ENCODE results near the gene KRTAP5-6. TPM values are rescaled to one million over a fixed set of nuclear protein-coding genes. Genes with fewer than 3 reads are reported as not detected.
A peak's percentile ranks its signal among the peaks of the same experiment; 100 is the strongest.

KRTAP5-6 gene
- total and polyA plus RNA-seq, 10 donors = not detected

- no peaks in the 10 kb centered on the region for H3K36me3 ChIP-seq
- H3K9me3 ChIP-seq = no peaks in the 10 kb centered on the region
- peaks cover 0 to 6% (median 0%) of the 10 kb centered on the region in 7 donors for H3K27me3 ChIP-seq (replicated peaks in 1 of 7)
- WGBS, 5 donors = 65 to 81% (median 71%) methylated on average over 15 of the region's 15 CpGs
- intact Hi-C loops (cut with DNase I; ENCODE audit: low total_unique reads) = no loop called here
- H3K4me1 ChIP-seq = peaks cover 0 to 19% (median 5%) of the 10 kb centered on the region in 6 donors
- peak; percentile 11 for DNase-seq
- no peak for TF ChIP-seq POLR2A (IDR thresholded peaks at IDR 0.05)
- TF ChIP-seq CTCF (IDR thresholded peaks at IDR 0.05 in 8 of 11, conservative IDR thresholded peaks at IDR 0.05 in 3 of 11) = no peak
- TF ChIP-seq POLR2AphosphoS5 (IDR thresholded peaks at IDR 0.05) = no peak
- no peak overlapping the region for H3K4me3 ChIP-seq
- H3K27ac ChIP-seq = peak overlapping the region in 1 of 8 donors; percentile 33
Observed at GRCh38 chr11:1705126-1706052, 8.4 kb downstream of the KRTAP5-6 start.

DNA sequence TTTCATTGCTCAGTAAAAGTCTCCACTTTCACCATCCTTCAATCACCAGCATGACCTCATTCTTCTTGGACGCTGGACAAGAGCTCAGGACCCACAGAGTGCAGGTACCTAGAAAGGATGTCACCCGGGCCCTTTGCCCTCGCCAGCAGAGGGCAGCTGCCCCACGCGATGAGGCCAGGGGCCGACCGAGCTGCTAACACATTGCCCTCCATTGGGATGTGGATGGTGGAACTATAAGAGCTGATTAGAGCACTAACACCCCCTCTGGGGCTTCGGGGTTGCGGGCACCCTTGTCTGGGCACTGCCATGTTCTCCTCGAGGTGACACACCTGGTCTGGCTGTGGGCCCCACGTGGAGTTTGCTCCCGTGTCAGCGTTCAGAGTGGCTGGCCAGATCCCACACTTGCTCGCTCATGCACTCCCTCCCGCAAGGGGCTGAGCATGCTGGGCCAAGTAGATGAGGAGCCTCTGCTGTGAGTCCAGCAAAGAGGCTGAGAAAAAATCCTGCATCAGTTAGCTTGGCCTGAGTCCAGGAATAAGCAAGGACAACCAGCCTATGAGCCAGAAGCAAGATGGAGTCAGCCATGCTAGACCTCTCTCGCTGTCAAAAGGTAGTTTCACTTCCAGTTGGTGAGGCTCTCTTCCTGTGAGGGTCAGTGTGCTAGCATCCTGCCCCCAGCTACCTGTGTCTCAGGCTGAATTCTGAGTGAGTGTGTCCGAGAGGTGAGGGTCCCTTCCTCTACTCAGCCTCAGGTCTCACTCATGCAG, 9.8 kb downstream of the KRTAP5-6 start:
- H3K36me3 ChIP-seq = no peaks in the 10 kb centered on the region
- intact Hi-C loops (cut with DNase I; ENCODE audit: low total_unique reads) = no loop called here
- peak; percentile 76 for DNase-seq
- H3K4me1 ChIP-seq = peaks cover 0 to 16% (median 5%) of the 10 kb centered on the region in 6 donors
- TF ChIP-seq POLR2A (IDR thresholded peaks at IDR 0.05) (no peak), POLR2AphosphoS5 (IDR thresholded peaks at IDR 0.05) (no peak), CTCF (IDR thresholded peaks at IDR 0.05 in 8 of 11, conservative IDR thresholded peaks at IDR 0.05 in 3 of 11) (peak in 5 of 11 experiments; percentile 11 to 44 (median 31))
- no peak overlapping the region for H3K4me3 ChIP-seq
- no peaks in the 10 kb centered on the region for H3K27me3 ChIP-seq (replicated peaks in 1 of 7)
- no peak overlapping the region for H3K27ac ChIP-seq
- no peaks in the 10 kb centered on the region for H3K9me3 ChIP-seq
- WGBS, 5 donors = 69 to 85% (median 82%) methylated on average over 15 to 17 of the region's 17 CpGs

DNA sequence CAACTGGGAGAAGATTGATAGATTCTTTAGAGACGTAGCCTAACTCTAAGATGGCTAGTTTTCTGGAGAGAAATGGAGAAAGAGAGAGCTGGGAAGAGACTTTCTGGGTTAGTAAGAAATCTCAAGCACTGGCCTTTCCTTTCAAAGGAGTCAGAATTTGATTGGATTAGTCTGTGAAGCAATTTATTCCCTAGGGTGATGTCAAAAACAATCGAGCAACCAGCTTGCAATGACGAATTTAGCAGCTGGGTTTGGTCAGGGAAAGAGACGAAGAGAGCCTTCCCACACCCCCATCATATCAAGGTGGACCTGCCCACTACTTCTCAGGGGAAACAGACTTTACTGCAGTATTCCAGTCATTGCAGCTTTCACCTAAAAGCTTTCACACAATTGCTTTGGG, 10.8 kb downstream of the KRTAP5-6 start:
- peaks cover 0 to 16% (median 5%) of the 10 kb centered on the region in 6 donors for H3K4me1 ChIP-seq
- no peak overlapping the region for H3K4me3 ChIP-seq
- intact Hi-C loops (cut with DNase I; ENCODE audit: low total_unique reads) = no loop called here
- H3K36me3 ChIP-seq = no peaks in the 10 kb centered on the region
- DNase-seq = peak; percentile 9
- H3K27me3 ChIP-seq (replicated peaks in 1 of 7) = no peaks in the 10 kb centered on the region
- no peak overlapping the region for H3K27ac ChIP-seq
- H3K9me3 ChIP-seq = no peaks in the 10 kb centered on the region
- 37 to 71% (median 56%) methylated on average over 4 of the region's 4 CpGs for WGBS, 5 donors
- no peak for TF ChIP-seq POLR2A (IDR thresholded peaks at IDR 0.05)
- TF ChIP-seq POLR2AphosphoS5 (IDR thresholded peaks at IDR 0.05) = no peak
- TF ChIP-seq CTCF (IDR thresholded peaks at IDR 0.05 in 8 of 11, conservative IDR thresholded peaks at IDR 0.05 in 3 of 11) = no peak

Data from spleen (tissue), 11 donors.